Neuronal stem cell (in vitro differentiated cells): Measurements from ENCODE around the gene ME2.
"Not testable (repeated sequence)": the region's sequence is repeated elsewhere in the genome, so short reads cannot be mapped to it uniquely, and the experiment has no call there.

Source experiments
- DNase-seq: peaks from one replicate; pipeline ENCODE4 v3.0.0-alpha.2; 2013; ENCODE audit warnings: low spot score
- H2AFZ ChIP-seq: one replicate; pipeline ENCODE4 v1.6.1; 2013; ENCODE audit warnings: mild to moderate bottlenecking, low read length, inconsistent platforms
- H2AK5ac ChIP-seq: 2 replicates; pipeline ENCODE4 v1.6.1; 2013; ENCODE audit warnings: low read depth, mild to moderate bottlenecking, inconsistent platforms, low read length, moderate library complexity, mixed read lengths
- H2BK120ac ChIP-seq: 2 replicates; pipeline ENCODE4 v1.6.1; 2013; ENCODE audit warnings: low read depth, mild to moderate bottlenecking, inconsistent platforms, low read length, moderate library complexity, mixed read lengths
- H2BK12ac ChIP-seq: one replicate; pipeline ENCODE4 v1.6.1; 2013; ENCODE audit warnings: low read length, inconsistent platforms
- H2BK15ac ChIP-seq: 2 replicates; pipeline ENCODE4 v1.6.1; 2013; ENCODE audit warnings: mild to moderate bottlenecking, low read length, inconsistent platforms, mixed read lengths
- H2BK5ac ChIP-seq: one replicate; pipeline ENCODE4 v1.6.1; 2013; ENCODE audit warnings: inconsistent platforms, mild to moderate bottlenecking, low read length, moderate library complexity
- H3K14ac ChIP-seq: one replicate; pipeline ENCODE4 v1.6.1; 2013; ENCODE audit warnings: low read length, inconsistent platforms
- H3K18ac ChIP-seq: 2 replicates; pipeline ENCODE4 v1.6.1; 2013; ENCODE audit warnings: low read length, inconsistent platforms
- H3K23ac ChIP-seq: 2 replicates; pipeline ENCODE4 v1.6.1; 2013; ENCODE audit warnings: low read depth, mild to moderate bottlenecking, mixed read lengths, low read length, inconsistent platforms; ENCODE audit not compliant: poor library complexity
- H3K27ac ChIP-seq: replicated peaks from 3 replicates; pipeline ENCODE4 v1.5.1; 2013; ENCODE audit warnings: low read length, inconsistent platforms
- H3K27me3 ChIP-seq, 3 experiments: 2 replicates each; pipeline ENCODE4 v1.6.1; 2013; ENCODE audit warnings: low read length in 3 of 3, mild to moderate bottlenecking in 2 of 3, inconsistent platforms in 1 of 3, low read depth in 1 of 3, mixed read lengths in 1 of 3, moderate library complexity in 1 of 3; ENCODE audit not compliant: control insufficient read depth in 3 of 3, insufficient read depth in 3 of 3
- H3K36me3 ChIP-seq, 2 donors: replicated peaks in 1 of 2; 2 replicates each; pipeline ENCODE4 v1.6.1; 2013; ENCODE audit warnings: low read length in 2 of 2; ENCODE audit not compliant: control insufficient read depth in 2 of 2, insufficient read depth in 2 of 2
- H3K4ac ChIP-seq: 2 replicates; pipeline ENCODE4 v1.6.1; 2013; ENCODE audit warnings: inconsistent platforms, mild to moderate bottlenecking, low read length, moderate library complexity
- H3K4me1 ChIP-seq, 2 donors: 1 replicate in 1 of 2; 2 replicates in 1 of 2; pipeline ENCODE4 v1.6.1; 2013; ENCODE audit warnings: low read length in 2 of 2, low read depth in 1 of 2; ENCODE audit not compliant: control insufficient read depth in 2 of 2, insufficient read depth in 1 of 2
- H3K4me2 ChIP-seq: one replicate; pipeline ENCODE4 v1.6.1; 2013; ENCODE audit warnings: mild to moderate bottlenecking, low read length, inconsistent platforms; ENCODE audit not compliant: insufficient read depth, poor library complexity, severe bottlenecking
- H3K4me3 ChIP-seq, 2 donors: 2 replicates each; pipeline ENCODE4 v1.5.1; 2013; ENCODE audit warnings: low read length in 2 of 2, mild to moderate bottlenecking in 2 of 2, inconsistent platforms in 1 of 2, moderate library complexity in 1 of 2
- H3K79me1 ChIP-seq: one replicate; pipeline ENCODE4 v1.6.1; 2013; ENCODE audit warnings: low read depth, mild to moderate bottlenecking, inconsistent platforms, low read length, moderate library complexity
- H3K9ac ChIP-seq: one replicate; pipeline ENCODE4 v1.6.1; 2013; ENCODE audit warnings: mild to moderate bottlenecking, low read depth, low read length, inconsistent platforms; ENCODE audit not compliant: poor library complexity
- H3K9me3 ChIP-seq, 2 donors: replicated peaks in 1 of 2; 2 replicates each; pipeline versions ENCODE3 to v1.6.1; 2013; ENCODE audit warnings: low read length in 2 of 2, mild to moderate bottlenecking in 2 of 2, inconsistent platforms in 1 of 2, low read depth in 1 of 2, mixed read lengths in 1 of 2, moderate library complexity in 1 of 2; ENCODE audit not compliant: control insufficient read depth in 2 of 2, insufficient read depth in 1 of 2
- H4K8ac ChIP-seq: one replicate; pipeline ENCODE4 v1.6.1; 2013; ENCODE audit warnings: low read depth, mild to moderate bottlenecking, inconsistent platforms, low read length, moderate library complexity
- H4K91ac ChIP-seq: one replicate; pipeline ENCODE4 v1.6.1; 2013; ENCODE audit warnings: low read length, low read depth, mild to moderate bottlenecking, inconsistent platforms; ENCODE audit not compliant: poor library complexity
- WGBS, 2 donors: extraction: QIAGEN DNeasy Blood & Tissue Kit; methylation state at CpG; one replicate each; pipeline ENCODE4 v1.1.7; 2013; ENCODE audit warnings: missing lambda C conversion rate in 2 of 2, mixed read lengths in 1 of 2; ENCODE audit not compliant: insufficient read length in 2 of 2, insufficient replicate concordance in 1 of 2; ENCODE audit errors: extremely low coverage in 2 of 2; 5-methylcytosine and 5-hydroxymethylcytosine counted together

Gene ME2

GRCh38 chr18:50967714-50968661 is 89.1 kb downstream of the ME2 start, which contains the start of gene ELAC1:
TSS of gene ELAC1 (plus strand) at chr18:50968040. CDS start at chr18:50974405, 6,365 bp downstream.
- H3K23ac ChIP-seq = peak within 1 kb of the TSS; percentile 90
- DNase-seq = peak; percentile 64
- H3K27ac ChIP-seq = peak within 1 kb of the TSS; percentile 70
- no peak within 1 kb of the TSS for H2BK12ac ChIP-seq
- H3K14ac ChIP-seq = no peak within 1 kb of the TSS
- no peak within 1 kb of the TSS for H2BK15ac ChIP-seq
- H2AK5ac ChIP-seq = no peak within 1 kb of the TSS
- H3K27me3 ChIP-seq = no peaks in the 10 kb centered on the region
- no peaks in the 10 kb centered on the region for H3K36me3 ChIP-seq
- no CpG with 5 or more reads among the region's 84 CpGs for WGBS, 2 donors
- peak within 1 kb of the TSS; percentile 95 for H3K18ac ChIP-seq
- peak within 1 kb of the TSS; percentile 95 for H2AFZ ChIP-seq
- peak within 1 kb of the TSS; percentile 95 for H3K9ac ChIP-seq
- no peak within 1 kb of the TSS for H4K91ac ChIP-seq
- peak within 1 kb of the TSS; percentile 61 for H3K4ac ChIP-seq
- H3K4me3 ChIP-seq = peak within 1 kb of the TSS; percentile 79 to 94
- H2BK120ac ChIP-seq = no peak within 1 kb of the TSS
- peak within 1 kb of the TSS; percentile 56 for H2BK5ac ChIP-seq
- H3K79me1 ChIP-seq = no peaks in the 10 kb centered on the region
- H4K8ac ChIP-seq = no peak within 1 kb of the TSS
- H3K4me2 ChIP-seq = peak within 1 kb of the TSS; percentile 83
- H3K9me3 ChIP-seq = peaks cover 0 to 2% of the 10 kb centered on the region in 2 donors
- H3K4me1 ChIP-seq = peaks cover 3 to 5% of the 10 kb centered on the region in 2 donors

GRCh38 chr18:50969448-50969847 is 90.5 kb downstream of the ME2 start:
- no peak overlapping the region for H2BK12ac ChIP-seq
- no peak overlapping the region for H3K4me2 ChIP-seq
- no peak overlapping the region for H3K27ac ChIP-seq
- no peaks in the 10 kb centered on the region for H3K27me3 ChIP-seq
- no peak overlapping the region for H2AK5ac ChIP-seq
- H3K9ac ChIP-seq = no peak overlapping the region
- no peak overlapping the region for H2AFZ ChIP-seq
- H3K4me1 ChIP-seq = peaks cover 3 to 5% of the 10 kb centered on the region in 2 donors
- peak overlapping the region in 1 of 2 donors; percentile 79 for H3K4me3 ChIP-seq
- H3K36me3 ChIP-seq = peaks cover under 1 to 12% of the 10 kb centered on the region in 2 donors
- no peak for DNase-seq
- no peak overlapping the region for H3K14ac ChIP-seq
- H4K8ac ChIP-seq = no peak overlapping the region
- H3K23ac ChIP-seq = no peak overlapping the region
- no peak overlapping the region for H4K91ac ChIP-seq
- no peak overlapping the region for H2BK5ac ChIP-seq
- no CpG with 5 or more reads among the region's 5 CpGs for WGBS, 2 donors
- H3K18ac ChIP-seq = no peak overlapping the region
- no peak overlapping the region for H2BK120ac ChIP-seq
- H3K9me3 ChIP-seq = peaks cover 1 to 2% of the 10 kb centered on the region in 2 donors
- no peak overlapping the region for H3K4ac ChIP-seq
- no peaks in the 10 kb centered on the region for H3K79me1 ChIP-seq
- H2BK15ac ChIP-seq = no peak overlapping the region

- H3K18ac ChIP-seq = no peak overlapping the region
- no peak overlapping the region for H2AK5ac ChIP-seq
- no peaks in the 10 kb centered on the region for H3K27me3 ChIP-seq
- H2BK5ac ChIP-seq = no peak overlapping the region
- no peak overlapping the region for H3K23ac ChIP-seq
- no peaks in the 10 kb centered on the region for H3K79me1 ChIP-seq
- peaks cover 3 to 5% of the 10 kb centered on the region in 2 donors for H3K4me1 ChIP-seq
- no peak overlapping the region for H2BK15ac ChIP-seq
- WGBS, 2 donors = no CpG with 5 or more reads among the region's 2 CpGs
- H3K4me3 ChIP-seq = no peak overlapping the region
- no peak overlapping the region for H2AFZ ChIP-seq
- H3K27ac ChIP-seq = no peak overlapping the region
- H4K91ac ChIP-seq = no peak overlapping the region
- H3K14ac ChIP-seq = no peak overlapping the region
- H3K4ac ChIP-seq = no peak overlapping the region
- no peak overlapping the region for H3K4me2 ChIP-seq
- H2BK120ac ChIP-seq = no peak overlapping the region
- no peak for DNase-seq
- peaks cover 6 to 18% of the 10 kb centered on the region in 2 donors for H3K36me3 ChIP-seq
- no peak overlapping the region for H2BK12ac ChIP-seq
- H4K8ac ChIP-seq = no peak overlapping the region
- H3K9me3 ChIP-seq = peaks cover 5 to 7% of the 10 kb centered on the region in 2 donors
- H3K9ac ChIP-seq = no peak overlapping the region
These were observed 91.1 kb downstream of the ME2 start for GRCh38 chr18:50970006-50970405.

- not testable (repeated sequence) for H3K18ac ChIP-seq, H3K9ac ChIP-seq, H3K4me2 ChIP-seq, H3K27ac ChIP-seq, H2BK12ac ChIP-seq, H4K8ac ChIP-seq, H4K91ac ChIP-seq, H3K4me3 ChIP-seq, DNase-seq, H2AFZ ChIP-seq, H3K23ac ChIP-seq, H3K27me3 ChIP-seq, H3K4me1 ChIP-seq, H2BK120ac ChIP-seq, H2BK5ac ChIP-seq, H2AK5ac ChIP-seq, H3K4ac ChIP-seq, H2BK15ac ChIP-seq, H3K79me1 ChIP-seq, H3K14ac ChIP-seq
- WGBS, 2 donors = no CpG with 5 or more reads among the region's 5 CpGs
- Histone ChIP-seq H3K36me3 (peaks cover 18 to 42% of the 10 kb centered on the region in 2 donors), H3K9me3 (peaks cover 9 to 31% of the 10 kb centered on the region in 2 donors)
These were observed 93.5 kb downstream of the ME2 start for GRCh38 chr18:50972404-50972803.
